Measurements from ENCODE around the gene KNCN. TPM values are rescaled to one million over a fixed set of nuclear protein-coding genes. Genes with fewer than 3 reads are reported as not detected.

The KNCN gene
- total RNA-seq, 4 donors from 2014 or later, result not detected

DNA sequence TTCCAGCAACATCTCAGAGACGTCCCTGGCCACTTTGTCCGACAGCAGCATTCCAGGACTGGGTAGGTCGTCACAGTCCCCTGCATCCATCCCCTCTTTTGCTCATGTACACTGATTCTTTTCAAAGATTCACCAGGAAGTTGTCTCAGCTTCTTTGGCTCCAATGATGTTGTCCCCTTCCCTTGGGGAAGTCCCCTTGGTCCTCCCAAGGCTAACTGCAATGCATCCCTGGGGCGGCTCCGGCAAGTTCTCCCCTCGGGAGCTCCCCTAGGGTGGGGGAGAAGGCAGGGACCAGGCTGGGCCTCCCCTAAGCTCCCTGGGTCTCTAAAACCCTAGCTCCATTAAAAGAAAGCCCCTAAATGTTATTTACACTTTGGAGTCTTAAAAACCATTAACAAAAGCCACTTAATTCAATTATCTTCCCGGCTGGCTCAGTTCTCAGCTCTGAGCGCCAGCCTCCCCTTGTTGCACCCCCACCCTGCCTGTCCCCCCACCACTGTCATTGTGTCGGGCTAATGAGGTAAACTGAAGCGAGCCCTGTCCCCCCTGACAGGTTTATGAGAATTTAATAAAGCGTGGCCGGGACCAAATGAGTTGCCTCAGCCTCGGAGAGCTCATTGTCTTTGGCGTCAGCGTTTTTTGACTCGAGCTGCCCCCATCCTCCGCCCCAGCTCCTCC lies 25.3 kb downstream of the KNCN start:
- Histone ChIP-seq H3K4me1 (no peaks in the 10 kb centered on the region), H3K36me3 (no peaks in the 10 kb centered on the region), H3K4me3 (no peak overlapping the region), H3K27me3 (no peaks in the 10 kb centered on the region), H3K9me3 (no peaks in the 10 kb centered on the region), H3K27ac (no peak overlapping the region)
- no peak for DNase-seq
- in situ Hi-C loops (cut with MboI; ENCODE audit: low sequenced_read_pairs in 4 of 4) (loop anchor here (5.0 to 25.0 kb wide), 4 partner anchors 51 to 89 kb away; no protein-coding TSS in a partner anchor), intact Hi-C loops (cut with DNase I; ENCODE audit: low total_unique reads) (no loop called here)
- ATAC-seq, result no peak
- TF ChIP-seq POLR2A (IDR thresholded peaks at IDR 0.05), result no peak
- TF ChIP-seq, protein P1, sequence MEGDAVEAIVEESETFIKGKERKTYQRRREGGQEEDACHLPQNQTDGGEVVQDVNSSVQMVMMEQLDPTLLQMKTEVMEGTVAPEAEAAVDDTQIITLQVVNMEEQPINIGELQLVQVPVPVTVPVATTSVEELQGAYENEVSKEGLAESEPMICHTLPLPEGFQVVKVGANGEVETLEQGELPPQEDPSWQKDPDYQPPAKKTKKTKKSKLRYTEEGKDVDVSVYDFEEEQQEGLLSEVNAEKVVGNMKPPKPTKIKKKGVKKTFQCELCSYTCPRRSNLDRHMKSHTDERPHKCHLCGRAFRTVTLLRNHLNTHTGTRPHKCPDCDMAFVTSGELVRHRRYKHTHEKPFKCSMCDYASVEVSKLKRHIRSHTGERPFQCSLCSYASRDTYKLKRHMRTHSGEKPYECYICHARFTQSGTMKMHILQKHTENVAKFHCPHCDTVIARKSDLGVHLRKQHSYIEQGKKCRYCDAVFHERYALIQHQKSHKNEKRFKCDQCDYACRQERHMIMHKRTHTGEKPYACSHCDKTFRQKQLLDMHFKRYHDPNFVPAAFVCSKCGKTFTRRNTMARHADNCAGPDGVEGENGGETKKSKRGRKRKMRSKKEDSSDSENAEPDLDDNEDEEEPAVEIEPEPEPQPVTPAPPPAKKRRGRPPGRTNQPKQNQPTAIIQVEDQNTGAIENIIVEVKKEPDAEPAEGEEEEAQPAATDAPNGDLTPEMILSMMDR (IDR thresholded peaks at IDR 0.05 in 4 of 5, conservative IDR thresholded peaks at IDR 0.05 in 1 of 5), result no peak

DNA sequence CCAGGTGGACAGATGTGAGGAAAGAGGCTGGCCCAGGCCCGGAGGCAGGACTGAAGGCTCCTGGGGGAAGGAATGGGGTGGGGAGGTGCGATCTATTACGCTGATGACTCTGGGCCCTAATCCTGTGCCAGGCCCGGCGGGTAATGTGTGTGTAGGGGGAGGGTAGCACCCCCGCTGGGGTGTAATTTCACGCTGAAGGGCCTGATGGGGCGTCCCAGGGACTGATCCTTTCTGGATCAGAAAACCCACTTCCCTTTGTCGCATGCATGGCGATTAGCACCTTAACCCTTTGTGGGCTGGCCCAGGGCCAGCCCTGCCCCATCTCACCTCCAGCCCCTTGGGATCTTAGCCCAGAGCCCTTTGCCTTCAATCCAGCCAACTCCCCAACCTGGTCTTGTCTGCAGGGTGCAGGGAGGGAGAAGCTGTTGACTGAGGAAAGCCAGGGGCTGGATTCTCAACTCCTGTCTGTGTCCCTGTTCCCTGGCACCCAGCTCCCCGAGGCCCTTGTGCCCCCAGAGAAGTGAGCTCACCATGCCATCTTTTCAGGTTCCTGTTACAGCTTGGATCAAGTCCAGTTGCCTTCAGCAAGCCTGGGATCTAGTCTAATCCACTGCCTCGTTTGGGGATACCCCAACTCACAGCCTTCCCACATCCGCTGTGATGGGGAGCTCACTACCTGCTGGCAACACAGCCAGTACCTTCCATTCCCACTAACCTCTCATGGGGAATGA lies 26.0 kb downstream of the KNCN start:
- Histone ChIP-seq H3K27ac (no peak overlapping the region), H3K27me3 (no peaks in the 10 kb centered on the region), H3K36me3 (no peaks in the 10 kb centered on the region), H3K4me1 (no peaks in the 10 kb centered on the region), H3K9me3 (no peaks in the 10 kb centered on the region), H3K4me3 (no peak overlapping the region)
- intact Hi-C loops (cut with DNase I; ENCODE audit: low total_unique reads), result no loop called here
- no peak for TF ChIP-seq POLR2A (IDR thresholded peaks at IDR 0.05)
- TF ChIP-seq, protein P1 (IDR thresholded peaks at IDR 0.05 in 4 of 5, conservative IDR thresholded peaks at IDR 0.05 in 1 of 5), result no peak
- no peak for DNase-seq
- ATAC-seq, result no peak
- in situ Hi-C loops (cut with MboI; ENCODE audit: low sequenced_read_pairs in 4 of 4), result loop anchor here (5.0 to 25.0 kb wide), 4 partner anchors 51 to 88 kb away; no protein-coding TSS in a partner anchor

DNA sequence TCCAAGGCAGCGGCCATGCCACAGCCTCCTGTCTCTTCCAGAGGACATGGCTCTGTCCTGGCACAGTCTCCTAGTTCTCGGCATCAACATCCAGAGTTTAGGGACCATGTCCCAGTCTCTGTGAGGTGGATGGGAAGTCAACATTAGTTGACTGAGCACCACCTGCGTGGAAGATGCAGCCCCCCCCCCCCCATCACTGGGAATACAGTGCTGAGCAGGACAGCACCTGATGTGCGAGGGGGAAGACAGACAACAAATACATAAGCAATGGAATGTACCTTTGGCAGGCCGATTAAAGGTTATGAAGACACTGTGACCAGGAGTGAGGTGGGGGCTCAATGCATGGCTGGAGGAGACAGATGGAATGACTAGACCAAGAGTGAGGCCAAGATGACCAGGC lies 26.6 kb downstream of the KNCN start:
- intact Hi-C loops (cut with DNase I; ENCODE audit: low total_unique reads) (no loop called here), in situ Hi-C loops (cut with MboI; ENCODE audit: low sequenced_read_pairs in 4 of 4) (loop anchor here (5.0 to 25.0 kb wide), 4 partner anchors 50 to 88 kb away; no protein-coding TSS in a partner anchor)
- DNase-seq, result no peak
- TF ChIP-seq POLR2A (IDR thresholded peaks at IDR 0.05), result no peak
- TF ChIP-seq, protein P1 (IDR thresholded peaks at IDR 0.05 in 4 of 5, conservative IDR thresholded peaks at IDR 0.05 in 1 of 5), result no peak
- Histone ChIP-seq H3K27ac (no peak overlapping the region), H3K9me3 (no peaks in the 10 kb centered on the region), H3K4me3 (no peak overlapping the region), H3K4me1 (no peaks in the 10 kb centered on the region), H3K36me3 (no peaks in the 10 kb centered on the region), H3K27me3 (no peaks in the 10 kb centered on the region)
- ATAC-seq, result no peak

DNA sequence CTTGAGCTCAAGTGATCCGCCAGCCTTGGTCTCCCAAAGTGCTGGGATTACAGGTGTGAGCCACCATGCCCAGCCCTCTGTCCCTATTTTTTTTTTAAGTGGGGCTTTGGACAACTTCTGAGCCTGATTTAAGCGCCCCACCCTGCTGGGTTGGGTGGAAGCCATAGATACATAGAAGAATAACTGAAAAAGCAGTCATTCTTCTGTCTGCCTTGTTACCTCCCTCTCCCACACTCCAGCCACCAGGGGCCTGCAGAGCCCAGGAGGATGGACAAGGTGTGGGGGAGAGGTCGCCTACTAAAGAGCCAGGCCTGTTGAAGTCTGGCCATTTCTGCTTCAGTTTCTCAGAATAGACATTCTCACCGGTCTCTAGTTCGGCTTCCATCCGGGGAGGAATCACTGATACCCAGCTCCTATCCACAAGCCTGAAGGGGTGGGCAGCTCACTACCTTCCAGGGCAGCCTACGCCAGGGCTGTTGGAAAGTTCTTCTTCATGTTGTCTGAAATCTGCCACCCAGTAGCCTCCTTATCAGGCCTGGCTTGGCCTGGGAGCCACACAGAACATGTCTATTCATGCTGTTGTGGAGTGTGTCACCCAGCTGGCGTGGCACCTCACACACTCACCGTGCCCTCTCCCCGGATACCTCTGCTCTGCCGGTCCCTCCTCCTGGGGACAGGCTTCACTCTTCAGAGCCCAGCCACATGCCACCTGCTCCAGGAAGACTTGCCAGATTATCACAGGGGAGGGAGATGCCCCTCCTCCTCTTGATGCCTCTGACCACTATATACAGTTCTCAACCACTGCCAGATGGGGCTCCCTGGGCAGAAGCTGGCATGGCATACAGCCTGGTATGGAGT lies 27.7 kb downstream of the KNCN start:
- Histone ChIP-seq H3K27me3 (no peaks in the 10 kb centered on the region), H3K4me3 (no peak overlapping the region), H3K36me3 (no peaks in the 10 kb centered on the region), H3K27ac (no peak overlapping the region), H3K4me1 (no peaks in the 10 kb centered on the region), H3K9me3 (no peaks in the 10 kb centered on the region)
- TF ChIP-seq, protein P1 (IDR thresholded peaks at IDR 0.05 in 4 of 5, conservative IDR thresholded peaks at IDR 0.05 in 1 of 5), result no peak
- TF ChIP-seq POLR2A (IDR thresholded peaks at IDR 0.05), result no peak
- in situ Hi-C loops (cut with MboI; ENCODE audit: low sequenced_read_pairs in 4 of 4) (loop anchor here in 2 of 4 donors (10.0 kb wide), 2 partner anchors 49 to 79 kb away; no protein-coding TSS in a partner anchor), intact Hi-C loops (cut with DNase I; ENCODE audit: low total_unique reads) (no loop called here)
- ATAC-seq (no peak), DNase-seq (no peak)

Data from gastrocnemius medialis (tissue), 4 donors.